Measurements from ENCODE around the gene KLHL3.

GRCh38 chr5:137631453-137631852 lies 104.4 kb downstream of the KLHL3 start:
- no peak for TF ChIP-seq CTCF (IDR thresholded peaks at IDR 0.05)
- no peak for TF ChIP-seq POLR2A (IDR thresholded peaks at IDR 0.05)

Measured in right lobe of liver (tissue), 4 donors.